CD14-positive monocyte (primary cell): Measurements from ENCODE around the gene LYPD1. TPM values are rescaled to one million over a fixed set of nuclear protein-coding genes. Genes with fewer than 3 reads are reported as not detected.

Experiments used
- DNase-seq, 3 donors: peaks; one replicate each; pipeline ENCODE4 v3.0.0-alpha.2; 2011 to 2022
- H2AFZ ChIP-seq: 2 replicates; pipeline ENCODE4 v1.6.0; 2012; ENCODE audit warnings: mild to moderate bottlenecking, low read depth, low read length, inconsistent platforms; ENCODE audit not compliant: insufficient read depth, poor library complexity, severe bottlenecking
- H3K27ac ChIP-seq, 2 donors: 1 replicate in 1 of 2; 2 replicates in 1 of 2; pipeline ENCODE4 v1.5.1; 2012 to 2013; ENCODE audit warnings: low read length in 2 of 2, control low read depth in 1 of 2, inconsistent platforms in 1 of 2, low read depth in 1 of 2, mild to moderate bottlenecking in 1 of 2
- H3K27me3 ChIP-seq, 2 donors: one replicate each; pipeline versions ENCODE4 v1.6.0 to v1.6.1; 2011 to 2013; ENCODE audit warnings: low read length in 2 of 2; ENCODE audit not compliant: control insufficient read depth in 2 of 2, insufficient read depth in 2 of 2
- H3K36me3 ChIP-seq, 2 donors: replicated peaks in 1 of 2; 1 replicate in 1 of 2; 2 replicates in 1 of 2; pipeline versions ENCODE4 v1.5.1 to v1.6.1; 2012 to 2013; ENCODE audit warnings: low read length in 2 of 2, control low read depth in 1 of 2, inconsistent platforms in 1 of 2, mild to moderate bottlenecking in 1 of 2; ENCODE audit not compliant: insufficient read depth in 2 of 2, control insufficient read depth in 1 of 2
- H3K4me1 ChIP-seq, 2 donors: 1 replicate in 1 of 2; 2 replicates in 1 of 2; pipeline versions ENCODE4 v1.5.1 to v1.6.1; 2012 to 2013; ENCODE audit warnings: low read length in 2 of 2, control low read depth in 1 of 2, inconsistent platforms in 1 of 2, mild to moderate bottlenecking in 1 of 2, moderate library complexity in 1 of 2; ENCODE audit not compliant: insufficient read depth in 2 of 2, control insufficient read depth in 1 of 2
- H3K4me2 ChIP-seq: replicated peaks from 2 replicates; pipeline ENCODE3; 2012; ENCODE audit warnings: low read length, moderate library complexity, mild to moderate bottlenecking; ENCODE audit not compliant: poor library complexity, severe bottlenecking; ENCODE audit errors: extremely low read depth
- H3K4me3 ChIP-seq, 3 experiments: fragments of 200-600 bp in 1 of 3; sonication (generic) in 1 of 3; replicated peaks in 1 of 3; 1 replicate in 2 of 3; 2 replicates in 1 of 3; pipeline ENCODE4 v1.5.1; 2011 to 2013; ENCODE audit warnings: low read length in 3 of 3, mild to moderate bottlenecking in 3 of 3, control low read depth in 2 of 3, low read depth in 2 of 3, inconsistent platforms in 1 of 3, moderate library complexity in 1 of 3
- H3K79me2 ChIP-seq: 2 replicates; pipeline ENCODE4 v1.6.0; 2012; ENCODE audit warnings: mild to moderate bottlenecking, control low read depth, inconsistent platforms, low read length, moderate library complexity; ENCODE audit not compliant: insufficient read depth
- H3K9ac ChIP-seq: 2 replicates; pipeline ENCODE4 v1.6.0; 2017; ENCODE audit warnings: low read length, mild to moderate bottlenecking; ENCODE audit not compliant: insufficient read depth, poor library complexity, severe bottlenecking
- H3K9me3 ChIP-seq, 2 donors: replicated peaks in 1 of 2; 1 replicate in 1 of 2; 2 replicates in 1 of 2; pipeline versions ENCODE4 v1.5.1 to v1.6.1; 2012 to 2013; ENCODE audit warnings: low read length in 2 of 2, control low read depth in 1 of 2; ENCODE audit not compliant: control insufficient read depth in 1 of 2, insufficient read depth in 1 of 2
- H4K20me1 ChIP-seq: 2 replicates; pipeline ENCODE4 v1.6.0; 2012; ENCODE audit warnings: mild to moderate bottlenecking, low read length, control low read depth, moderate library complexity; ENCODE audit not compliant: insufficient read depth
- H3K27ac Mint-ChIP-seq, 7 donors: one replicate each; pipeline ENCODE4 v1.8.0; 2020; ENCODE audit warnings: mild to moderate bottlenecking in 7 of 7, mixed read lengths in 7 of 7, moderate library complexity in 6 of 7, inconsistent platforms in 2 of 7
- H3K27me3 Mint-ChIP-seq, 3 donors: one replicate each; pipeline ENCODE4 v1.8.0; 2021 to 2022; ENCODE audit warnings: low read depth in 3 of 3, mild to moderate bottlenecking in 3 of 3, mixed read lengths in 3 of 3, moderate library complexity in 3 of 3, inconsistent platforms in 1 of 3
- H3K36me3 Mint-ChIP-seq, 2 donors: one replicate each; pipeline ENCODE4 v1.8.0; 2020; ENCODE audit warnings: mixed read lengths in 2 of 2, inconsistent platforms in 1 of 2, mild to moderate bottlenecking in 1 of 2
- H3K4me1 Mint-ChIP-seq: one replicate; pipeline ENCODE4 v1.8.0; 2020; ENCODE audit warnings: mild to moderate bottlenecking, mixed read lengths
- H3K4me3 Mint-ChIP-seq, 2 donors: one replicate each; pipeline ENCODE4 v1.8.0; 2020; ENCODE audit warnings: mild to moderate bottlenecking in 2 of 2, mixed read lengths in 2 of 2, moderate library complexity in 1 of 2
- H3K9me3 Mint-ChIP-seq, 7 donors: one replicate each; pipeline ENCODE4 v1.8.0; 2020 to 2022; ENCODE audit warnings: mixed read lengths in 7 of 7, mild to moderate bottlenecking in 6 of 7, moderate library complexity in 6 of 7, inconsistent platforms in 2 of 7
- CTCF ChIP-seq: fragments of 200-600 bp; IDR thresholded peaks from one replicate; pipeline ENCODE4 v1.8.0; 2022; ENCODE audit warnings: antibody characterized with exemption, mild to moderate bottlenecking
- WGBS: methylation state at CpG from one replicate; pipeline ENCODE4 v1.1.5; 2013; ENCODE audit warnings: missing lambda C conversion rate; ENCODE audit not compliant: insufficient coverage; 5-methylcytosine and 5-hydroxymethylcytosine counted together
- intact Hi-C, 2 donors: fragments of 100-400 bp; cut with micrococcal nuclease; formaldehyde crosslinking; loops; one replicate each; pipeline versions ENCODE4 v1.15.0 to v1.15.1; 2023
- polyA plus RNA-seq, 3 donors: library from polyadenylated mRNA; depleted of rRNA in 1 of 3; unstranded in 2 of 3; stranded (reverse) in 1 of 3; fragments of 300-500 nt in 2 of 3; fragments of >200 nt in 1 of 3; fragmentation: Illumina TruSeq in 2 of 3; gene quantifications; 1 replicate in 2 of 3; 2 replicates in 1 of 3; pipeline ENCODE4 v1.2.3, GENCODE V29; 2012 to 2021

LYPD1 gene
- polyA plus RNA-seq, 3 donors: not detected

DNA sequence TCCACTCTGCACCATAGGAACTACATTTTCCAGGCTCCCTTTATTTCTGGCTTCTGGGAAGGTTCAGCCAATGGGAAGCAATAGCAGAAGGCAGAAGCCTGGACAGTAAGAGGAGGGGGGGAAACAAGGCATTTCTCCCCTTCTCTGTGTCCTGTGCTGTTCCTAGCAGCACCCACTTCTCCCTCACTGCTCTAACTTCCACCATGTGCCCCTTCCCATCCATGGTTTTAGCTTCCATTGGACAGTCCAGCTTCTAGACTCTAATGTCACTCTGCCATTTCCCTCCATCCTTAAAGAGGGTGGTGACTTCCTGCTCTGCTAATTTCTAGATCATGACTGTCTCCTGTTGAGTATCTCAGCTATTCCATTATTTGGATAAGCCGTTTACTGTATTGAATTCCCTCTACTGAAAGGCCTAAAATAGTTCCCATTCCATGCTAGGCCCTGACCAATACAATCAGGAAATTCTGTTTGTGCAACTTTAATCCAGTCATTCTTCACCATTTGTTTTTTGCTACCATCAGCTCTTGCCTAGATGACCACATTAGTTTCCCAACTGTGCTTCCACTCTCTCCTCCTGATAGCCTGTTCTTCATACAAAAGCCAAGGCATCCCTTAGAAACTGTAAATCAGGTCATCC, 20.8 kb upstream of the LYPD1 start:
- no peak for TF ChIP-seq CTCF
- Histone ChIP-seq H3K36me3 (no peaks in the 10 kb centered on the region), H3K79me2 (no peaks in the 10 kb centered on the region), H3K27ac (no peak overlapping the region), H3K9me3 (no peaks in the 10 kb centered on the region), H3K4me3 (no peak overlapping the region), H4K20me1 (no peaks in the 10 kb centered on the region), H2AFZ (no peak overlapping the region), H3K9ac (no peak overlapping the region), H3K4me2 (no peak overlapping the region), H3K27me3 (no peaks in the 10 kb centered on the region), H3K4me1 (no peaks in the 10 kb centered on the region)
- no peaks in the 10 kb centered on the region for H3K4me1 Mint-ChIP-seq
- H3K27ac Mint-ChIP-seq: no peak overlapping the region
- intact Hi-C loops: no loop called here
- WGBS: 80% methylated on average over 1 of the region's 1 CpG
- H3K9me3 Mint-ChIP-seq: peaks cover 0 to 6% (median 2%) of the 10 kb centered on the region in 7 donors
- peaks cover 2 to 9% (median 3%) of the 10 kb centered on the region in 3 donors for H3K27me3 Mint-ChIP-seq
- no peak overlapping the region for H3K4me3 Mint-ChIP-seq
- DNase-seq: no peak
- no peaks in the 10 kb centered on the region for H3K36me3 Mint-ChIP-seq

- peaks cover 10 to 12% (median 10%) of the 10 kb centered on the region in 3 donors for H3K27me3 Mint-ChIP-seq
- Histone ChIP-seq H3K79me2 (no peaks in the 10 kb centered on the region), H3K36me3 (no peaks in the 10 kb centered on the region), H3K4me3 (no peak overlapping the region), H3K27me3 (peaks cover 3 to 10% of the 10 kb centered on the region in 2 donors), H3K9me3 (no peaks in the 10 kb centered on the region), H3K27ac (no peak overlapping the region), H2AFZ (no peak overlapping the region), H3K9ac (no peak overlapping the region), H3K4me2 (no peak overlapping the region), H3K4me1 (no peaks in the 10 kb centered on the region), H4K20me1 (no peaks in the 10 kb centered on the region)
- no peak for TF ChIP-seq CTCF
- intact Hi-C loops: no loop called here
- no peaks in the 10 kb centered on the region for H3K4me1 Mint-ChIP-seq
- no peak overlapping the region for H3K27ac Mint-ChIP-seq
- H3K36me3 Mint-ChIP-seq: no peaks in the 10 kb centered on the region
- H3K9me3 Mint-ChIP-seq: peaks cover 0 to 3% (median 0%) of the 10 kb centered on the region in 7 donors
- H3K4me3 Mint-ChIP-seq: no peak overlapping the region
- DNase-seq: no peak
- WGBS: no CpG with 5 or more reads among the region's 1 CpG
These were observed 11.8 kb upstream of the LYPD1 start for GRCh38 chr2:132681766-132682165.
